Measurements from ENCODE around the gene PTPN20.

The PTPN20 gene

GRCh38 chr10:47020471-47020870 is 109.2 kb downstream of the PTPN20 start:
- ChIA-PET CTCF (interaction anchor here (1.1 kb wide), 1 partner anchor 292 kb away, joined by 4 read pairs; no protein-coding TSS in a partner anchor), POLR2A (no interaction called here)
- DNase-seq (ENCODE audit: extremely low spot score), result peak; percentile 2
- no peak for TF ChIP-seq CTCF (IDR thresholded peaks at IDR 0.05; ENCODE audit: control extremely low read depth, extremely low read depth, low read depth, missing control alignments)

- CTCF ChIA-PET, result interaction anchor here (0.8 to 1.8 kb wide), 6 partner anchors 27 to 319 kb away, joined by 3 to 6 read pairs (median 4); no protein-coding TSS in a partner anchor
Measured at GRCh38 chr10:47021850-47022249, 110.6 kb downstream of the PTPN20 start.

GRCh38 chr10:47022311-47023131 is 111.3 kb downstream of the PTPN20 start:
- POLR2A ChIA-PET, result no interaction called here
- DNase-seq (ENCODE audit: extremely low spot score), result no peak
- CTCF ChIA-PET, result interaction anchor here (0.8 to 1.8 kb wide), 6 partner anchors 9 to 318 kb away, joined by 3 to 6 read pairs (median 4); no protein-coding TSS in a partner anchor
- TF ChIP-seq CTCF (IDR thresholded peaks at IDR 0.05; ENCODE audit: control extremely low read depth, extremely low read depth, low read depth, missing control alignments), result no peak

More at GRCh38 chr10:47021850-47022249, 110.6 kb downstream of the PTPN20 start:
- DNase-seq (ENCODE audit: extremely low spot score), result no peak
- no peak for TF ChIP-seq CTCF (IDR thresholded peaks at IDR 0.05; ENCODE audit: control extremely low read depth, extremely low read depth, low read depth, missing control alignments)
- POLR2A ChIA-PET, result no interaction called here

- ChIA-PET POLR2A (no interaction called here), CTCF (interaction anchor here (1.3 to 4.2 kb wide), 5 partner anchors 12 to 290 kb away, joined by 5 to 68 read pairs (median 15); no protein-coding TSS in a partner anchor)
- DNase-seq (ENCODE audit: extremely low spot score), result no peak
- TF ChIP-seq CTCF (IDR thresholded peaks at IDR 0.05; ENCODE audit: control extremely low read depth, extremely low read depth, low read depth, missing control alignments), result no peak
Measured at GRCh38 chr10:47023237-47024045, 112.2 kb downstream of the PTPN20 start.

- POLR2A ChIA-PET, result no interaction called here
- CTCF ChIA-PET, result interaction anchor here (0.7 to 4.2 kb wide), 11 partner anchors 11 to 372 kb away, joined by 3 to 68 read pairs (median 7); no protein-coding TSS in a partner anchor
- DNase-seq (ENCODE audit: extremely low spot score), result no peak
- TF ChIP-seq CTCF (IDR thresholded peaks at IDR 0.05; ENCODE audit: control extremely low read depth, extremely low read depth, low read depth, missing control alignments), result no peak
Measured at GRCh38 chr10:47024046-47024322, 112.8 kb downstream of the PTPN20 start.
